Measurements from ENCODE around the gene BTNL9. TPM values are rescaled to one million over a fixed set of nuclear protein-coding genes. Genes with fewer than 3 reads are reported as not detected.

The BTNL9 gene
- polyA plus RNA-seq, 1 donor from 2014 or later: 13.9 TPM

- no peaks in the 10 kb centered on the region for H3K79me2 ChIP-seq (replicated peaks; ENCODE audit: insufficient read depth, low read length)
- peaks cover 9% of the 10 kb centered on the region for H3K9me3 ChIP-seq (ENCODE audit: low read length)
- H3K36me3 ChIP-seq (ENCODE audit: insufficient read depth, low read length): no peaks in the 10 kb centered on the region
- H2AFZ ChIP-seq (ENCODE audit: low read depth, low read length): no peak overlapping the region
- H3K9ac ChIP-seq (ENCODE audit: low read length): no peak overlapping the region
- H4K20me1 ChIP-seq (ENCODE audit: insufficient read depth): no peaks in the 10 kb centered on the region
- H3K4me3 ChIP-seq (ENCODE audit: low read length): no peak overlapping the region
- H3K27me3 ChIP-seq (ENCODE audit: insufficient read depth, low read depth, low read length): peaks cover 31% of the 10 kb centered on the region
- no peaks in the 10 kb centered on the region for H3F3A ChIP-seq (ENCODE audit: insufficient read depth, low read length, poor library complexity, severe bottlenecking)
- no peaks in the 10 kb centered on the region for H3K9me2 ChIP-seq (ENCODE audit: insufficient read depth, low read length)
- no peak overlapping the region for H3K27ac ChIP-seq (ENCODE audit: low read length)
- H3K4me2 ChIP-seq (ENCODE audit: low read length): no peak overlapping the region
- TF ChIP-seq MXI1 (conservative IDR thresholded peaks at IDR 0.05; ENCODE audit: poor library complexity, severe bottlenecking) (no peak), EZH2 (IDR thresholded peaks at IDR 0.05; ENCODE audit: borderline replicate concordance, insufficient read depth, low read length, poor library complexity, severe bottlenecking) (no peak), EP300 (conservative IDR thresholded peaks at IDR 0.05; ENCODE audit: poor library complexity, severe bottlenecking) (no peak), POLR2AphosphoS5 (IDR thresholded peaks at IDR 0.05) (no peak), SMC3 (conservative IDR thresholded peaks at IDR 0.05; ENCODE audit: poor library complexity) (no peak), RAD21 (conservative IDR thresholded peaks at IDR 0.05) (no peak), TAF1 (IDR thresholded peaks at IDR 0.05; ENCODE audit: low read depth) (no peak)
- TF ChIP-seq, protein P1, sequence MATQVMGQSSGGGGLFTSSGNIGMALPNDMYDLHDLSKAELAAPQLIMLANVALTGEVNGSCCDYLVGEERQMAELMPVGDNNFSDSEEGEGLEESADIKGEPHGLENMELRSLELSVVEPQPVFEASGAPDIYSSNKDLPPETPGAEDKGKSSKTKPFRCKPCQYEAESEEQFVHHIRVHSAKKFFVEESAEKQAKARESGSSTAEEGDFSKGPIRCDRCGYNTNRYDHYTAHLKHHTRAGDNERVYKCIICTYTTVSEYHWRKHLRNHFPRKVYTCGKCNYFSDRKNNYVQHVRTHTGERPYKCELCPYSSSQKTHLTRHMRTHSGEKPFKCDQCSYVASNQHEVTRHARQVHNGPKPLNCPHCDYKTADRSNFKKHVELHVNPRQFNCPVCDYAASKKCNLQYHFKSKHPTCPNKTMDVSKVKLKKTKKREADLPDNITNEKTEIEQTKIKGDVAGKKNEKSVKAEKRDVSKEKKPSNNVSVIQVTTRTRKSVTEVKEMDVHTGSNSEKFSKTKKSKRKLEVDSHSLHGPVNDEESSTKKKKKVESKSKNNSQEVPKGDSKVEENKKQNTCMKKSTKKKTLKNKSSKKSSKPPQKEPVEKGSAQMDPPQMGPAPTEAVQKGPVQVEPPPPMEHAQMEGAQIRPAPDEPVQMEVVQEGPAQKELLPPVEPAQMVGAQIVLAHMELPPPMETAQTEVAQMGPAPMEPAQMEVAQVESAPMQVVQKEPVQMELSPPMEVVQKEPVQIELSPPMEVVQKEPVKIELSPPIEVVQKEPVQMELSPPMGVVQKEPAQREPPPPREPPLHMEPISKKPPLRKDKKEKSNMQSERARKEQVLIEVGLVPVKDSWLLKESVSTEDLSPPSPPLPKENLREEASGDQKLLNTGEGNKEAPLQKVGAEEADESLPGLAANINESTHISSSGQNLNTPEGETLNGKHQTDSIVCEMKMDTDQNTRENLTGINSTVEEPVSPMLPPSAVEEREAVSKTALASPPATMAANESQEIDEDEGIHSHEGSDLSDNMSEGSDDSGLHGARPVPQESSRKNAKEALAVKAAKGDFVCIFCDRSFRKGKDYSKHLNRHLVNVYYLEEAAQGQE (IDR thresholded peaks at IDR 0.05; ENCODE audit: borderline replicate concordance): no peak
- TF ChIP-seq, protein P2, sequence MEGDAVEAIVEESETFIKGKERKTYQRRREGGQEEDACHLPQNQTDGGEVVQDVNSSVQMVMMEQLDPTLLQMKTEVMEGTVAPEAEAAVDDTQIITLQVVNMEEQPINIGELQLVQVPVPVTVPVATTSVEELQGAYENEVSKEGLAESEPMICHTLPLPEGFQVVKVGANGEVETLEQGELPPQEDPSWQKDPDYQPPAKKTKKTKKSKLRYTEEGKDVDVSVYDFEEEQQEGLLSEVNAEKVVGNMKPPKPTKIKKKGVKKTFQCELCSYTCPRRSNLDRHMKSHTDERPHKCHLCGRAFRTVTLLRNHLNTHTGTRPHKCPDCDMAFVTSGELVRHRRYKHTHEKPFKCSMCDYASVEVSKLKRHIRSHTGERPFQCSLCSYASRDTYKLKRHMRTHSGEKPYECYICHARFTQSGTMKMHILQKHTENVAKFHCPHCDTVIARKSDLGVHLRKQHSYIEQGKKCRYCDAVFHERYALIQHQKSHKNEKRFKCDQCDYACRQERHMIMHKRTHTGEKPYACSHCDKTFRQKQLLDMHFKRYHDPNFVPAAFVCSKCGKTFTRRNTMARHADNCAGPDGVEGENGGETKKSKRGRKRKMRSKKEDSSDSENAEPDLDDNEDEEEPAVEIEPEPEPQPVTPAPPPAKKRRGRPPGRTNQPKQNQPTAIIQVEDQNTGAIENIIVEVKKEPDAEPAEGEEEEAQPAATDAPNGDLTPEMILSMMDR (IDR thresholded peaks at IDR 0.05; ENCODE audit: poor library complexity, severe bottlenecking): no peak
These were observed 70.9 kb downstream of the BTNL9 start for GRCh38 chr5:181111010-181111409.

Small RNA genes within 50 kb of the gene (small RNA-seq; reads per million reads assigned to genes)
- 0 reads per million in 3 experiments for gene MIR8089
- gene RNU6-1036P: 0 reads per million in 3 experiments

Other genes with a start within 250 kb of the BTNL9 start
- gene MGAT1, start 237.5 kb upstream of the BTNL9 start, polyA plus RNA-seq: 31.8 and 42.6 TPM in 2 replicates
- gene ZFP62, start 179.0 kb upstream of the BTNL9 start, polyA plus RNA-seq: 51.1 and 69.1 TPM in 2 replicates
- not detected in 2 replicates for gene BTNL8, start 141.1 kb upstream of the BTNL9 start, polyA plus RNA-seq
- not detected in 2 replicates for gene BTNL3, start 51.4 kb upstream of the BTNL9 start, polyA plus RNA-seq
- not detected in 2 replicates for gene OR2V1, start 90.9 kb downstream of the BTNL9 start, polyA plus RNA-seq
- gene OR2V2, start 107.3 kb downstream of the BTNL9 start, polyA plus RNA-seq: not detected in 2 replicates
- 1.4 and 2.1 TPM in 2 replicates for gene TRIM7, start 164.9 kb downstream of the BTNL9 start, polyA plus RNA-seq
- gene TRIM41, start 183.0 kb downstream of the BTNL9 start, polyA plus RNA-seq: 32.1 and 37.7 TPM in 2 replicates
- 2,178 and 2,281 TPM in 2 replicates for gene RACK1, start 203.6 kb downstream of the BTNL9 start, polyA plus RNA-seq
- gene TRIM52, start 220.9 kb downstream of the BTNL9 start, polyA plus RNA-seq: 42.0 and 47.7 TPM in 2 replicates

All from neural cell (in vitro differentiated cells).